GM13976 (cell line): ENCODE measurements around the gene TADA2B.
A peak's percentile ranks its signal among the peaks of the same experiment; 100 is the strongest.

Experiments used
- DNase-seq: peaks from one replicate; pipeline ENCODE4 v3.0.0; 2012; ENCODE audit warnings: low spot score
- CTCF ChIP-seq: IDR thresholded peaks from 2 replicates; pipeline ENCODE4 v1.5.1; 2012; ENCODE audit warnings: borderline replicate concordance, mild to moderate bottlenecking; ENCODE audit not compliant: insufficient read depth; ENCODE audit errors: extremely low read depth, missing control alignments, control extremely low read depth
- in situ Hi-C: fragments of 300-500 bp; cut with MboI; formaldehyde crosslinking; loops from one replicate; pipeline ENCODE4 v1.12.0; 2022; ENCODE audit warnings: low sequenced_read_pairs, mixed read lengths, inconsistent platforms; ENCODE audit not compliant: unreplicated experiment

The TADA2B gene, protein sequence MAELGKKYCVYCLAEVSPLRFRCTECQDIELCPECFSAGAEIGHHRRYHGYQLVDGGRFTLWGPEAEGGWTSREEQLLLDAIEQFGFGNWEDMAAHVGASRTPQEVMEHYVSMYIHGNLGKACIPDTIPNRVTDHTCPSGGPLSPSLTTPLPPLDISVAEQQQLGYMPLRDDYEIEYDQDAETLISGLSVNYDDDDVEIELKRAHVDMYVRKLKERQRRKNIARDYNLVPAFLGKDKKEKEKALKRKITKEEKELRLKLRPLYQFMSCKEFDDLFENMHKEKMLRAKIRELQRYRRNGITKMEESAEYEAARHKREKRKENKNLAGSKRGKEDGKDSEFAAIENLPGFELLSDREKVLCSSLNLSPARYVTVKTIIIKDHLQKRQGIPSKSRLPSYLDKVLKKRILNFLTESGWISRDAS

GRCh38 chr4:7043284-7044136 is at the start of gene TADA2B:
TADA2B (plus strand) TSS chr4:7043372; CDS start chr4:7043580, 208 bp downstream.
- DNase-seq: no peak
- in situ Hi-C loops: no loop called here
- peak; percentile 50 for TF ChIP-seq CTCF

GRCh38 chr4:6996481-6996880 is 46.7 kb upstream of the TADA2B start:
- no peak for DNase-seq
- TF ChIP-seq CTCF: no peak
- in situ Hi-C loops: no loop called here

GRCh38 chr4:6999172-7000086 is 43.7 kb upstream of the TADA2B start:
- DNase-seq: no peak
- TF ChIP-seq CTCF: no peak
- in situ Hi-C loops: no loop called here

DNA sequence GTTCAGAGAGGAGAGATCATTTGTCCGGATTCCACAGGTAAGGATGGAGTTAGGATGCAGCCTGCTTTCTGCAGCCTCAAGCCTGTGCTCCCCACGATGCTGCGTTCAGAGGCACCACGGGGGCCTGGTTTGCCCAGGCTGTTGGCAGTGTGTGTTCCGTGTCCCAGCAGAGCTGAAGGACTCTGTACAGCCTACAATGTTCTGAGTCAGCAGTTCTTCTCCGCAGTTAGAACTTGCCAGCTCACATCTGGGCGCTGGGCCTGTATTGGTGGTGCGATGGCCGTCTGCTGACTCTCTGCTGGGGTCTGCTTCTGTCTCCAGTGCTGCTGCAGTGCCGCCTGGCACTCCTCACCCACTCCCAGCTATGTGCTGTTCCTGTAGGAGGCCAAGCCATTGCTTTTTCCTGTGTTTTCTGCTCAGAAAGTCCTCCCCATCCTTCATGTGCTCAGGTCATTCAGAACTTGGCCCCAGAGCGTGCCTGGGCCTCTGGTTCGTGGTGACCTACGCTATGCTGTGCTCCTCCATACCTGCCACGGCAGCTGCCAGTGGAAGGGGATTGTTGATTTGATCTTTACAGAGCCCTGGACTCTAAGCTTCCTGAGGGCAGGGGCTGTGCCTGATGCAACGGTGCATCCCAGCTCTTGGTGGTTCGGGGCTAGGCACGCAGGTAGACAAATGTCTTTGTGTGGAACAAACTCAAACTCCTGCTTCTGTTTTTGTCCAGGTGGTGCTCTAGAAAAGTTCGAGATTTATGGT is 42.6 kb upstream of the TADA2B start:
- no peak for TF ChIP-seq CTCF
- in situ Hi-C loops: no loop called here
- no peak for DNase-seq

- in situ Hi-C loops: no loop called here
- no peak for TF ChIP-seq CTCF
- no peak for DNase-seq
Measured at GRCh38 chr4:7001271-7001670, 41.9 kb upstream of the TADA2B start.

DNA sequence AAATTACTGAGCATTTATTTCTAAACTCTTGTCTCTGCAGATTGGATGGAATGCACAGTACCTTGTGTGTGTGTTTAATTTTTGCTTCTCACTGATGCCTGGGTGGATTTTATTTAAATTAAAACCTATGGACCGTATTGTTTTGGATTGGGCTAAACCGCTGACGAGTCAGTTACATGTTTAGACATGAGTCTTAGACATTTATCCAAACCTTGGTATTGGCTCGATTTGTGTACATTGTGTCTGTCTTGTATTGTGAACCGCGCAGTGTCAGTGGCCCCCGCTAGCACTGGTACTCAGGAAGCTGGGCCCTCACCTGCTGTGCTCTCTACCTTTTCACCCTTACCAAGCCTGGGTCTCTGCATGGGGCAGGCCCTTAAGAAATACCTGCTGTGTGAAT is 40.8 kb upstream of the TADA2B start:
- DNase-seq: no peak
- in situ Hi-C loops: no loop called here
- TF ChIP-seq CTCF: no peak
